GM20000 (cell line): Measurements from ENCODE around the gene RELL1.

Source experiments
- DNase-seq: peaks from one replicate; pipeline ENCODE4 v3.0.0; 2012; ENCODE audit warnings: low spot score
- CTCF ChIP-seq: IDR thresholded peaks from 2 replicates; pipeline ENCODE4 v1.5.1; 2012; ENCODE audit warnings: mild to moderate bottlenecking, control low read depth; ENCODE audit errors: extremely low read depth, missing control alignments

RELL1 gene

DNA sequence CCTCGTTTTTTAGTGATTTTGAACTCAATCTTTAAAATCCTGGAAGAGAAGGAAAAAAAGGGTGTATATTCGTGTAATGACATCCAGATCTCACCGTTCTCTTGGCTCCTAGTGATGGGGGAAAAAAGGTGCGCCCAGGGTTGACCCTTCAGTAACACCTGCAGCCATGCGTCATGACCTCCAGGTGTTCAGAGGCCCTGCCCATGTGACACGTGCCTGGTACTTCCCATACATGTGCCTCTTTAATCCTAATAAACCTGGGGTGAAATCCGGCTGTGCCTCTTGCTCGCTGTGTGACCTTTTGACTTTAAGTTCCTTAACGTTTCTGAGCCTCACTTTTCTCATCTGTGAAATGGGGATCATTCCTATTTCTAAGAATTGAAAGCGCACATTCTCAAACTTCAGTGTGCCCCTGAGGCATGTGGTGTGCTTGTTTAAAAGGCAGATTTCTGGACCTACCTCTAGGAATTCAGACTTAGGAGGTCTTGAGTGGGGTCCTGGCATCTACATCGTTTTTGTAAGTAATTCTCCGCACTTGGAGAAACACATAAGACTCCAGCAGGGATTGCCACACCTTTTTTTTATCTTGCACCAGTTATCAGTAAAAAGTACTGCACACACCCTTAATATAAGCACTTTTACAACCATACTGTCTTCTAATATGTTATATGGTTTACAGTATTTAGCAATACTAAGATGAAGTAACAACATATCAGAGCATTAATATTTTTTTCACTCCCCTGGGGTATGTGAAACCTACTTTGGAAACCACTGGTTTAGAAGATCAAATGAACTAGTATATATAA lies 90.1 kb downstream of the RELL1 start:
- TF ChIP-seq CTCF, result no peak
- no peak for DNase-seq

GRCh38 chr4:37594099-37594498 lies 92.1 kb downstream of the RELL1 start:
- no peak for DNase-seq

DNA sequence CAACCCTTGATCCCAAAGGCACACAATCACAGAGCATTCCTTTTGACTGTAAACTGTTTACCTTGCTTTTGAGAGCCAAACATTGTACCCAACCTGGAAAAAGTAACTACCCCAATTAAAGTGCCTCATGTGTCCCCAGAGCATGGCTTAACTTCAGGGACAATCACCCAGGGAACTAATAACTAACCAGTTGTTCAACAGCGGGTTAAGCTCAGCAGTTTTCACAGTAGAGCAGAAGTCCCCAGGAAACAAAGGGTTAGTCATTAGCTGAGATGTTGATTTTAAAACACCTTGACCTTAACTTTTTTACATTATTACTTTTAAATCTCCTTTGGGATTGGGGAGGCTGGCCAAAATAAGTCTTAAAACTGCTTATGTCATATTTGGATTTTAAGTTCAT lies 94.8 kb downstream of the RELL1 start:
- TF ChIP-seq CTCF, result no peak
- DNase-seq, result no peak

More at GRCh38 chr4:37594099-37594498, 92.1 kb downstream of the RELL1 start:
- no peak for TF ChIP-seq CTCF

DNA sequence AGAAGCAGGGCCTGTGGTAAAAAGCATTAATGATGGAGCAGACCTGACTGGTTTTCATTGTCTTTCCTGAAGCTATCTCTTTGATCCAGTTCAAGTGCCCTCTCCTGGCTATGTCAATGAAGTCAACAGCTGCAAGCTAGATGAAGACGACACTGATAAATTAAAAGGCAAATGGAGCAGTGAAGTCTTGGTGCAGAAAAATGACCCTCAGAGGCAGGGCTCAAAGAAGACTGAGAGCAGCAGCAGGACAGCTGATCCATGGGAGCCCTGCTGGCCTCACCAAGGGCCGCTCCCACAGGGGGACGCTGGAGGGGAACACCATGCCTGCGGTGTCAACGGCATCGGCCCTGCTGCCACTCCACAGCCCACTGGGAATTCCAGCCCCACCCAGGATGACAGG lies 96.2 kb downstream of the RELL1 start:
- TF ChIP-seq CTCF, result no peak

DNA sequence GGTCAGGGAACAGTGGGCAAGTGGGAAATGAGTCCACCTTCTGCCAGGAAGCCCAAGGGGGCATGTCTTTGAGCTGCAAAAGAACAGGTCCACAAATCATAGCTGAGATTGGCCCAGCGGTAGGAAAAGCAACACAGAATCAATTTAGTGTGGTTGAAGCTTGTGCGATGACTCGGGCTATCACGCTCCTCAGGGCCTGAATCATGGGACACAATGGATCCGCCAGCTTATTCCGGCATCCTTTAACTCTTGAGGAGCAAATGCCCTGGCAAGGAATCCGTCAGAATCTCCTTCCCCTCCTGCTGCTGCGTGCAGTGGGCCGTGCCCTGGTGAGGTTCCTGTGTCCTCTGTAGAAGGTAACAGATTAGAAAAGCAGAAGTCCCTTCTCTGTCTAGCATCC lies 98.0 kb downstream of the RELL1 start:
- TF ChIP-seq CTCF, result no peak
- no peak for DNase-seq

More for the DNA sequence above, 96.2 kb downstream of the RELL1 start:
- no peak for DNase-seq

GRCh38 chr4:37586194-37586593 lies 100.0 kb downstream of the RELL1 start:
- no peak for DNase-seq
- TF ChIP-seq CTCF, result no peak

DNA sequence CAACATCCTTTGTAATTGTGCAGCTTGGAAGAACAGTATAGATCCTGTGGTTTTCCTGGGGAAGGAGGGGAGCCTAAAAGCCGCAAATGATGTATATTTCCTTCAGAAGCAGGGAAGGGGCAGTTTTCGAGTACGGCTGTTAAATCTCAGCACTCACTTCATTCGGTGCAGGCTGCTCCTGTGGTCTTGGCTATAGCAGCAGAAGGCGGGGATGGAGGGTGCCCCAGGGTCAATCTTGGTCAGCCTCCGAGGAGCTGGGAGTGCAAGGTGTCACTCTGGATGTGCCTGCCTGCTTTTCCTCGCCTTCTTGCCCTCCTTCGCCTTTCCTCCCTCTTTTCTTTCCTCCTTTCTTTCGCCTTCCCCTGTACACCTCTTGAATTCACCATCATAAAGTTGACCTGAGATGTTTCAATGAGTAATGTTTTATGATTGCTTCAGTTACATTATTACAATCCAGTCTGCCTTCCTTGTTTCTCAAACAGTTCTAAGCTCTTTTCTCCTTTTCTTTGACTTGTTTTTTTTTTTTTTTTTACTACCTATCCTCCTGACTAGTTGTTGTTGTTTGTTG lies 101.6 kb downstream of the RELL1 start:
- TF ChIP-seq CTCF, result no peak
- DNase-seq, result no peak
